ENCODE results near the gene NEO1.

The NEO1 gene

GRCh38 chr15:73320619-73321180, 268.4 kb downstream of the NEO1 start:
- H3K27me3 ChIP-seq (ENCODE audit: insufficient read depth, low read depth) = no peaks in the 10 kb centered on the region
- H3K4me2 ChIP-seq = no peak overlapping the region
- no peak overlapping the region for H3K4me3 ChIP-seq (IDR thresholded peaks at IDR 0.05; ENCODE audit: insufficient read depth, low read depth, low read length)
- H3K9ac ChIP-seq = no peak overlapping the region
- no peaks in the 10 kb centered on the region for H3K4me1 ChIP-seq (ENCODE audit: low read depth, poor library complexity, severe bottlenecking)
- no peaks in the 10 kb centered on the region for H3K36me3 ChIP-seq (ENCODE audit: insufficient read depth)
- TF ChIP-seq CTCF (conservative IDR thresholded peaks at IDR 0.05; ENCODE audit: low read depth, low read length) = no peak
- no peaks in the 10 kb centered on the region for H4K20me1 ChIP-seq (ENCODE audit: insufficient read depth)
- H3K27ac ChIP-seq = no peak overlapping the region
- H2AFZ ChIP-seq (ENCODE audit: low read depth) = no peak overlapping the region
- H3K79me2 ChIP-seq (ENCODE audit: insufficient read depth, low read depth) = no peaks in the 10 kb centered on the region

- TF ChIP-seq CTCF (conservative IDR thresholded peaks at IDR 0.05; ENCODE audit: low read depth, low read length) = no peak
- H4K20me1 ChIP-seq (ENCODE audit: insufficient read depth) = no peaks in the 10 kb centered on the region
- H3K36me3 ChIP-seq (ENCODE audit: insufficient read depth) = no peaks in the 10 kb centered on the region
- no peaks in the 10 kb centered on the region for H3K79me2 ChIP-seq (ENCODE audit: insufficient read depth, low read depth)
- H3K4me2 ChIP-seq = no peak overlapping the region
- no peak overlapping the region for H3K9ac ChIP-seq
- no peaks in the 10 kb centered on the region; the same call in 1 of the 2 replicates for H3K27me3 ChIP-seq (ENCODE audit: insufficient read depth, low read depth)
- H3K4me3 ChIP-seq (IDR thresholded peaks at IDR 0.05; ENCODE audit: insufficient read depth, low read depth, low read length) = no peak overlapping the region
- H3K4me1 ChIP-seq (ENCODE audit: low read depth, poor library complexity, severe bottlenecking) = no peaks in the 10 kb centered on the region
- H2AFZ ChIP-seq (ENCODE audit: low read depth) = no peak overlapping the region
- H3K27ac ChIP-seq = no peak overlapping the region
These were observed 269.5 kb downstream of the NEO1 start for GRCh38 chr15:73321496-73322450.

- Histone ChIP-seq H3K79me2 (ENCODE audit: insufficient read depth, low read depth) (no peaks in the 10 kb centered on the region), H3K27ac (no peak overlapping the region), H3K4me3 (IDR thresholded peaks at IDR 0.05; ENCODE audit: insufficient read depth, low read depth, low read length) (no peak overlapping the region), H3K9ac (no peak overlapping the region), H3K27me3 (ENCODE audit: insufficient read depth, low read depth) (no peaks in the 10 kb centered on the region; the same call in 1 of the 2 replicates), H3K4me1 (ENCODE audit: low read depth, poor library complexity, severe bottlenecking) (no peaks in the 10 kb centered on the region), H2AFZ (ENCODE audit: low read depth) (no peak overlapping the region), H3K36me3 (ENCODE audit: insufficient read depth) (no peaks in the 10 kb centered on the region), H3K4me2 (no peak overlapping the region), H4K20me1 (ENCODE audit: insufficient read depth) (no peaks in the 10 kb centered on the region)
- TF ChIP-seq CTCF (conservative IDR thresholded peaks at IDR 0.05; ENCODE audit: low read depth, low read length) = no peak
These were observed 270.6 kb downstream of the NEO1 start for GRCh38 chr15:73322665-73323373.

GRCh38 chr15:73323374-73323955, 271.2 kb downstream of the NEO1 start:
- H3K4me3 ChIP-seq (IDR thresholded peaks at IDR 0.05; ENCODE audit: insufficient read depth, low read depth, low read length) = no peak overlapping the region
- no peaks in the 10 kb centered on the region for H3K4me1 ChIP-seq (ENCODE audit: low read depth, poor library complexity, severe bottlenecking)
- no peak overlapping the region for H3K9ac ChIP-seq
- H2AFZ ChIP-seq (ENCODE audit: low read depth) = no peak overlapping the region
- H4K20me1 ChIP-seq (ENCODE audit: insufficient read depth) = no peaks in the 10 kb centered on the region
- H3K27me3 ChIP-seq (ENCODE audit: insufficient read depth, low read depth) = no peaks in the 10 kb centered on the region; the same call in 1 of the 2 replicates
- H3K4me2 ChIP-seq = no peak overlapping the region
- H3K36me3 ChIP-seq (ENCODE audit: insufficient read depth) = no peaks in the 10 kb centered on the region
- H3K27ac ChIP-seq = no peak overlapping the region
- no peak for TF ChIP-seq CTCF (conservative IDR thresholded peaks at IDR 0.05; ENCODE audit: low read depth, low read length)
- H3K79me2 ChIP-seq (ENCODE audit: insufficient read depth, low read depth) = no peaks in the 10 kb centered on the region
